Measurements from ENCODE around the gene LSS.

GRCh38 chr21:46172863-46173528, 55.6 kb downstream of the LSS start:
- TF ChIP-seq CTCF (IDR thresholded peaks at IDR 0.05), result no peak
- TF ChIP-seq POLR2A (IDR thresholded peaks at IDR 0.05), result no peak

Measured in Peyer's patch (tissue), 4 donors.